ENCODE results near the gene RELCH.

DNA sequence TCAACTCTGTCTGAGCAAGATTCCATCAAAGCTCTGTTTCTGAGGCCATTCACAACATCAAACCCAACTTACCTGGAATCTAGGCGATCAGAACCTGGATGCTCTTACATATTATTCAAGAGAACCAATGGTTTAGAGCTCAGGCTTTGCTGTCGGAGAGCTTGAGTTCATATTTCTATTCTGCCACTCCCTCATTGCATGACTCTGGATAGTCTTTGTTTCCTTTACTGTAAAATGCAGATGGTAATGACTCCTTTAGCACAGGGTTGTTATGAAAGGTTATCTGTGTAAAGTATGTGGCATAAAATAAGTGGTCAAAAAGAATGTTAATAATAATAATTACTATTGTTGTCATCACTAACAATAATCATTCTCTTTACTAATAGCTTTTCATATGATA is 12.6 kb downstream of the RELCH start:
- TF ChIP-seq, protein P1, sequence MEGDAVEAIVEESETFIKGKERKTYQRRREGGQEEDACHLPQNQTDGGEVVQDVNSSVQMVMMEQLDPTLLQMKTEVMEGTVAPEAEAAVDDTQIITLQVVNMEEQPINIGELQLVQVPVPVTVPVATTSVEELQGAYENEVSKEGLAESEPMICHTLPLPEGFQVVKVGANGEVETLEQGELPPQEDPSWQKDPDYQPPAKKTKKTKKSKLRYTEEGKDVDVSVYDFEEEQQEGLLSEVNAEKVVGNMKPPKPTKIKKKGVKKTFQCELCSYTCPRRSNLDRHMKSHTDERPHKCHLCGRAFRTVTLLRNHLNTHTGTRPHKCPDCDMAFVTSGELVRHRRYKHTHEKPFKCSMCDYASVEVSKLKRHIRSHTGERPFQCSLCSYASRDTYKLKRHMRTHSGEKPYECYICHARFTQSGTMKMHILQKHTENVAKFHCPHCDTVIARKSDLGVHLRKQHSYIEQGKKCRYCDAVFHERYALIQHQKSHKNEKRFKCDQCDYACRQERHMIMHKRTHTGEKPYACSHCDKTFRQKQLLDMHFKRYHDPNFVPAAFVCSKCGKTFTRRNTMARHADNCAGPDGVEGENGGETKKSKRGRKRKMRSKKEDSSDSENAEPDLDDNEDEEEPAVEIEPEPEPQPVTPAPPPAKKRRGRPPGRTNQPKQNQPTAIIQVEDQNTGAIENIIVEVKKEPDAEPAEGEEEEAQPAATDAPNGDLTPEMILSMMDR (IDR thresholded peaks at IDR 0.05 in 2 of 3, conservative IDR thresholded peaks at IDR 0.05 in 1 of 3; ENCODE audit: control insufficient read depth in 2 of 3, extremely low read depth in 1 of 3, insufficient read depth in 1 of 3, low read depth in 3 of 3, low read length in 3 of 3): no peak
- no peak for TF ChIP-seq EED (IDR thresholded peaks at IDR 0.05; ENCODE audit: low read depth)
- TF ChIP-seq STAT1 (conservative IDR thresholded peaks at IDR 0.05): no peak
